ENCODE results near the gene MKI67. TPM values are rescaled to one million over a fixed set of nuclear protein-coding genes. Genes with fewer than 3 reads are reported as not detected.

Gene MKI67
- total and polyA plus RNA-seq, 4 donors: 0.03 to 4.2 (median 0.85) TPM

DNA sequence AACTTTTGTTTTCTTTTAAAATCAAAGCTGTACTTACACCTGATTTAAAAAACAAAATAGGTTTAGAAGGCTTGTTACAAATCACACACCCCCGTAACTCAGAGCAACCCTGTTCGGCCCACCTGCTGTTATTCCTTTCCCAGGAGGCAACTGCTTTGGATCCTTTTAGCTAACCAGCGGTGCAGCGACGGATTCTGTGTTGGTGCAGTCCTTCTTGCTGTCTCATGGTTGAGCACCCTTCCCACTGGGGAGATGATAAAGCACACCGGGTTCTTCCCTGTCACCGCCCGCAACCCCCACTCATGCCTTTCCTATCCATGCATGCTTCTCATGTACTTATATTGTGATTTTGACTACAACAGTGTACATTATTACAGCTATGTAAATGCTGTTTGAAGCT, 24.8 kb upstream of the MKI67 start:
- intact Hi-C loops (cut with DNase I): no loop called here
- WGBS, 2 donors: 93 to 94% methylated on average over 8 of the region's 8 CpGs
- peaks cover 0 to 3% of the 10 kb centered on the region in 2 donors for H3K27me3 ChIP-seq (ENCODE audit: control insufficient read depth in 1 of 2, insufficient read depth in 2 of 2, low read length in 1 of 2)

GRCh38 chr10:128150561-128150960, 24.3 kb upstream of the MKI67 start:
- no peaks in the 10 kb centered on the region for H3K36me3 ChIP-seq (ENCODE audit: control insufficient read depth in 1 of 2, insufficient read depth in 2 of 2, low read length in 1 of 2)
- no peaks in the 10 kb centered on the region for H3K4me1 ChIP-seq (ENCODE audit: control insufficient read depth in 1 of 2, insufficient read depth in 2 of 2, low read length in 2 of 2)
- no peak overlapping the region for H3K4me3 ChIP-seq (ENCODE audit: low read length in 2 of 2)
- intact Hi-C loops (cut with DNase I): no loop called here
- H3K27me3 ChIP-seq (ENCODE audit: control insufficient read depth in 1 of 2, insufficient read depth in 2 of 2, low read length in 1 of 2): peaks cover 0 to 4% of the 10 kb centered on the region in 2 donors
- peaks cover 3% of the 10 kb centered on the region for H3K9me3 ChIP-seq (ENCODE audit: control insufficient read depth, low read length)
- ATAC-seq (ENCODE audit: low FRiP score) (no peak), DNase-seq (no peak)
- WGBS, 2 donors: 52 to 56% methylated on average over 20 of the region's 20 CpGs
- no peak overlapping the region for H3K27ac ChIP-seq (ENCODE audit: low read depth in 1 of 2, low read length in 2 of 2)

More for the DNA sequence above, 24.8 kb upstream of the MKI67 start:
- no peak overlapping the region for H3K4me3 ChIP-seq (ENCODE audit: low read length in 2 of 2)
- H3K9me3 ChIP-seq (ENCODE audit: control insufficient read depth, low read length): peaks cover 3% of the 10 kb centered on the region
- no peaks in the 10 kb centered on the region for H3K4me1 ChIP-seq (ENCODE audit: control insufficient read depth in 1 of 2, insufficient read depth in 2 of 2, low read length in 2 of 2)
- no peak overlapping the region for H3K27ac ChIP-seq (ENCODE audit: low read depth in 1 of 2, low read length in 2 of 2)
- DNase-seq (no peak), ATAC-seq (ENCODE audit: low FRiP score) (no peak)
- H3K36me3 ChIP-seq (ENCODE audit: control insufficient read depth in 1 of 2, insufficient read depth in 2 of 2, low read length in 1 of 2): no peaks in the 10 kb centered on the region

GRCh38 chr10:128150045-128150493, 23.8 kb upstream of the MKI67 start:
- peak; percentile 86 for ATAC-seq (ENCODE audit: low FRiP score)
- H3K4me3 ChIP-seq (ENCODE audit: low read length in 2 of 2): no peak overlapping the region
- intact Hi-C loops (cut with DNase I): no loop called here

GRCh38 chr10:128149267-128150014, 23.2 kb upstream of the MKI67 start:
- H3K9me3 ChIP-seq (ENCODE audit: control insufficient read depth, low read length): peaks cover 3% of the 10 kb centered on the region
- no peak overlapping the region for H3K4me3 ChIP-seq (ENCODE audit: low read length in 2 of 2)
- H3K27ac ChIP-seq (ENCODE audit: low read depth in 1 of 2, low read length in 2 of 2): no peak overlapping the region
- no peaks in the 10 kb centered on the region for H3K4me1 ChIP-seq (ENCODE audit: control insufficient read depth in 1 of 2, insufficient read depth in 2 of 2, low read length in 2 of 2)
- ATAC-seq (ENCODE audit: low FRiP score) (no peak), DNase-seq (no peak)
- intact Hi-C loops (cut with DNase I): no loop called here
- WGBS, 2 donors: 32 to 37% methylated on average over 43 to 61 of the region's 61 CpGs
- peaks cover 0 to 5% of the 10 kb centered on the region in 2 donors for H3K27me3 ChIP-seq (ENCODE audit: control insufficient read depth in 1 of 2, insufficient read depth in 2 of 2, low read length in 1 of 2)
- H3K36me3 ChIP-seq (ENCODE audit: control insufficient read depth in 1 of 2, insufficient read depth in 2 of 2, low read length in 1 of 2): no peaks in the 10 kb centered on the region

More at GRCh38 chr10:128150045-128150493, 23.8 kb upstream of the MKI67 start:
- H3K4me1 ChIP-seq (ENCODE audit: control insufficient read depth in 1 of 2, insufficient read depth in 2 of 2, low read length in 2 of 2): no peaks in the 10 kb centered on the region
- peaks cover 3% of the 10 kb centered on the region for H3K9me3 ChIP-seq (ENCODE audit: control insufficient read depth, low read length)
- WGBS, 2 donors: 1% methylated on average over 34 to 53 of the region's 53 CpGs
- no peak overlapping the region for H3K27ac ChIP-seq (ENCODE audit: low read depth in 1 of 2, low read length in 2 of 2)
- H3K36me3 ChIP-seq (ENCODE audit: control insufficient read depth in 1 of 2, insufficient read depth in 2 of 2, low read length in 1 of 2): no peaks in the 10 kb centered on the region
- peak; percentile 62 to 85 for DNase-seq
- H3K27me3 ChIP-seq (ENCODE audit: control insufficient read depth in 1 of 2, insufficient read depth in 2 of 2, low read length in 1 of 2): peaks cover 0 to 5% of the 10 kb centered on the region in 2 donors

DNA sequence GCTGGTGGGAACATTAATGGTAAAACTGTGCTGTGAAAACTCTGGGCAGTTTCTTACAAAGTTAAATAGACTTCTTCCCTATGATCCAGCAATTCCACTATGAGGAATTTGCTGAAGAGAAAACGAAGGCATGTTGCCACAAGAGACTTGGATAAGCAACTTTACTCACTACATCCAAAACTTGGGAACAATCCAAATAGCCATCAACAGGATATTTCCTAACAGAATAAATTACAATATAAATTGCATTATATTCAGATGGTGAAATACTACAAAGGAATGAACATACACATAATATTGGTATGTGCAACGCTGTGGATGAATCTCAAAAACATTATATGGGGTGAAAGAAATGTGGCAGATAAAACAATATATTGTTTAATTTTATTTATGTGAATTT, 21.4 kb upstream of the MKI67 start:
- H3K27me3 ChIP-seq (ENCODE audit: control insufficient read depth in 1 of 2, insufficient read depth in 2 of 2, low read length in 1 of 2): peaks cover 0 to 5% of the 10 kb centered on the region in 2 donors

DNA sequence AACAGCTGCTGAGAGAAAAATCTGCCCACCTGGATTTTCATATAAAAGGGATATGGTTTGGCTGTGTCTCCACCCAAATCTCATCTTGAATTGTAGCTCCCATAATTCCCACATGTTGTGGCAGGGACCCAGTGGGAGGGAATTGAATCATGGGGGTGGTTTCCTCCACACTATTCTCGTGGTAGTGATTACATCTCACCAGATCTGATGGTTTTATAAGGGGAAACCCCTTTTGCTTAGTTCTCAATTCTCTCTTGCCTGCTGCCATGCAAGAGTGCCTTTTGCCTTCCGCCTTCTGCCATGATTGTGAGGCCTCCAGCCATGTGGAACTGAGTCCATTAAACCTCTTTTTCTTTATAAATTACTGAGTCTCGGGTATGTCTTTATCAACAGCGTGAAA, 20.8 kb upstream of the MKI67 start:
- WGBS, 2 donors: 74 to 80% methylated on average over 4 of the region's 4 CpGs
- DNase-seq: no peak
- ATAC-seq (ENCODE audit: low FRiP score): no peak

More for the DNA sequence above, 21.4 kb upstream of the MKI67 start:
- Histone ChIP-seq H3K36me3 (ENCODE audit: control insufficient read depth in 1 of 2, insufficient read depth in 2 of 2, low read length in 1 of 2) (no peaks in the 10 kb centered on the region), H3K27ac (ENCODE audit: low read depth in 1 of 2, low read length in 2 of 2) (no peak overlapping the region), H3K4me3 (ENCODE audit: low read length in 2 of 2) (no peak overlapping the region), H3K9me3 (ENCODE audit: control insufficient read depth, low read length) (peaks cover 3% of the 10 kb centered on the region), H3K4me1 (ENCODE audit: control insufficient read depth in 1 of 2, insufficient read depth in 2 of 2, low read length in 2 of 2) (no peaks in the 10 kb centered on the region)
- intact Hi-C loops (cut with DNase I): no loop called here
- WGBS, 2 donors: 10 to 23% methylated on average over 2 of the region's 2 CpGs
- no peak for DNase-seq
- ATAC-seq (ENCODE audit: low FRiP score): no peak

DNA sequence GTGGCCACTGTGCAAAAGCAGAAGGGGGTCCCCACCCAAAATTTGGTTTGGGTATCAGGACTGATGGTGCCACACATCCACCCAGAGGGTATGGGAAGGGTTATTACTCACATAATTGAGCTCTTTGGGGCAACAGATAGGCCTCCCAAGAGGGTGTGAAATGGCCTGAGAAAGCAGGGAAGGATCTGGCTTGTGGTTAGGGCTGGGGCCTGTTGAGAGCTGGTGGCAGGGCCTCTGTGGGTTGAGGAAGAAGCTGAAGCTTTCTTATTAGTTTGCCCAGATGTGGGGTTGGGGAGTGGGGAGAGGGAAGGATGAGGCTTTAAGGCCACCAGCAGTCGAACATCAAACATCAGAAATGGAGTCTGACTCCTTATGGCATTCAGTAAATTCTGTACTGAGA, 18.3 kb upstream of the MKI67 start:
- peaks cover 3% of the 10 kb centered on the region for H3K9me3 ChIP-seq (ENCODE audit: control insufficient read depth, low read length)
- no peaks in the 10 kb centered on the region for H3K36me3 ChIP-seq (ENCODE audit: control insufficient read depth in 1 of 2, insufficient read depth in 2 of 2, low read length in 1 of 2)
- no peak overlapping the region for H3K4me3 ChIP-seq (ENCODE audit: low read length in 2 of 2)
- intact Hi-C loops (cut with DNase I): no loop called here
- ATAC-seq (ENCODE audit: low FRiP score) (no peak), DNase-seq (no peak)
- no peaks in the 10 kb centered on the region for H3K4me1 ChIP-seq (ENCODE audit: control insufficient read depth in 1 of 2, insufficient read depth in 2 of 2, low read length in 2 of 2)
- H3K27me3 ChIP-seq (ENCODE audit: control insufficient read depth in 1 of 2, insufficient read depth in 2 of 2, low read length in 1 of 2): peaks cover 0 to 5% of the 10 kb centered on the region in 2 donors
- WGBS, 2 donors: 90 to 100% methylated on average over 1 of the region's 1 CpG
- no peak overlapping the region for H3K27ac ChIP-seq (ENCODE audit: low read depth in 1 of 2, low read length in 2 of 2)

More for the DNA sequence above, 20.8 kb upstream of the MKI67 start:
- H3K36me3 ChIP-seq (ENCODE audit: control insufficient read depth in 1 of 2, insufficient read depth in 2 of 2, low read length in 1 of 2): no peaks in the 10 kb centered on the region
- peaks cover 0 to 5% of the 10 kb centered on the region in 2 donors for H3K27me3 ChIP-seq (ENCODE audit: control insufficient read depth in 1 of 2, insufficient read depth in 2 of 2, low read length in 1 of 2)
- H3K4me1 ChIP-seq (ENCODE audit: control insufficient read depth in 1 of 2, insufficient read depth in 2 of 2, low read length in 2 of 2): no peaks in the 10 kb centered on the region
- intact Hi-C loops (cut with DNase I): no loop called here
- peaks cover 3% of the 10 kb centered on the region for H3K9me3 ChIP-seq (ENCODE audit: control insufficient read depth, low read length)
- no peak overlapping the region for H3K27ac ChIP-seq (ENCODE audit: low read depth in 1 of 2, low read length in 2 of 2)
- no peak overlapping the region for H3K4me3 ChIP-seq (ENCODE audit: low read length in 2 of 2)

DNA sequence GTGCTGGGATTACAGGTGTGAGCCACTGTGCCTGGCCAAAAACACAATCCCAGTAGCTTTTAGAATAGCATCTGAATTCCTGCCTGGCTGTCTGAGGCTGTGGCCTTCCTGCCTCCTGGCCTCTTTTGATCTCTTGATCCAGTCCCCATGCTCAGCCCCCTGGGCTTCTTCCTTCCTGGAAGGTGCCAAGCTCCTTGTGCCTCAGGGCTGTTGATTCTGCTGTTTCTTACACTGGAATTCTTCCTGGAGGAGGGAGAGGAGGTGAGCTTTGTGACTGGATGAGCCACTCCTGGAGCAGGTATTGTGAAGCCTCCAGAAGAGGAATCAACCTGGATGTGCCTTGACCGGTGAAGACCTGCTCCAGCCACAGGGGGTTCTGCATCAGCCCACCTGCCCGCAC, 17.3 kb upstream of the MKI67 start:
- Histone ChIP-seq H3K4me3 (ENCODE audit: low read length in 2 of 2) (no peak overlapping the region), H3K9me3 (ENCODE audit: control insufficient read depth, low read length) (peaks cover 3% of the 10 kb centered on the region), H3K4me1 (ENCODE audit: control insufficient read depth in 1 of 2, insufficient read depth in 2 of 2, low read length in 2 of 2) (no peaks in the 10 kb centered on the region), H3K36me3 (ENCODE audit: control insufficient read depth in 1 of 2, insufficient read depth in 2 of 2, low read length in 1 of 2) (no peaks in the 10 kb centered on the region), H3K27ac (ENCODE audit: low read depth in 1 of 2, low read length in 2 of 2) (no peak overlapping the region), H3K27me3 (ENCODE audit: control insufficient read depth in 1 of 2, insufficient read depth in 2 of 2, low read length in 1 of 2) (peaks cover 0 to 5% of the 10 kb centered on the region in 2 donors)
- DNase-seq: no peak
- WGBS, 2 donors: 95 to 100% methylated on average over 2 of the region's 2 CpGs
- intact Hi-C loops (cut with DNase I): no loop called here
- ATAC-seq (ENCODE audit: low FRiP score): no peak

DNA sequence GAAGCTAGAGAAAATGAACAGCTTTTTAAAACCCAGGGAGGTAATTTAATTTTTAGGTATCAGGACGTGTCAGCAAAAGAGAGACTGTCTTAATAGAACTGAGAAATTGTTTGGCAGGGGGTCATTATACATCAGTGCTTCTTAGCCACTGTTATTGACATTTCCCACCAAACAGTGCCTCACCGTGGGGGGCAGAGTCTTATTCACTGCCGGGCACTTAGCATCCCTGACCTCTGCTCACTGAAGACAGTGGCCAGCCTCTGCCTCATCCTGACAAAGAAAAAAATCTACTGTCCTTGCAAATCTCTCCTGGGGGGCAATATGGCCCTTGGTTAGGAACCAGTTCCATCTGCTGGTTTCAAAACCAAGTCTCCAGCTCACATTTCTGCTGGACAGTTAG, 14.2 kb upstream of the MKI67 start:
- no peaks in the 10 kb centered on the region for H3K9me3 ChIP-seq (ENCODE audit: control insufficient read depth, low read length)
- ATAC-seq (ENCODE audit: low FRiP score): no peak
- no peaks in the 10 kb centered on the region for H3K4me1 ChIP-seq (ENCODE audit: control insufficient read depth in 1 of 2, insufficient read depth in 2 of 2, low read length in 2 of 2)
- DNase-seq: no peak
- intact Hi-C loops (cut with DNase I): no loop called here
- 39 to 47% methylated on average over 3 of the region's 3 CpGs for WGBS, 2 donors
- no peak overlapping the region for H3K27ac ChIP-seq (ENCODE audit: low read depth in 1 of 2, low read length in 2 of 2)
- no peaks in the 10 kb centered on the region for H3K36me3 ChIP-seq (ENCODE audit: control insufficient read depth in 1 of 2, insufficient read depth in 2 of 2, low read length in 1 of 2)
- H3K27me3 ChIP-seq (ENCODE audit: control insufficient read depth in 1 of 2, insufficient read depth in 2 of 2, low read length in 1 of 2): peaks cover 0 to under 1% of the 10 kb centered on the region in 2 donors
- H3K4me3 ChIP-seq (ENCODE audit: low read length in 2 of 2): no peak overlapping the region
